ENCODE results near the gene KREMEN1. TPM values are rescaled to one million over a fixed set of nuclear protein-coding genes. Genes with fewer than 3 reads are reported as not detected.

KREMEN1 gene
- total and polyA plus RNA-seq, 8 donors = 5.4 to 34.5 (median 11.6) TPM

- H3K9me3 ChIP-seq = no peaks in the 10 kb centered on the region
- no peak for TF ChIP-seq POLR2AphosphoS5 (IDR thresholded peaks at IDR 0.05)
- no peak for TF ChIP-seq EP300 (IDR thresholded peaks at IDR 0.05)
- TF ChIP-seq POLR2A (IDR thresholded peaks at IDR 0.05) = no peak
- no peak for TF ChIP-seq CTCF (IDR thresholded peaks at IDR 0.05)
- H3K4me1 ChIP-seq = peaks cover 12 to 25% (median 24%) of the 10 kb centered on the region in 4 donors
- no peak overlapping the region for H3K27ac ChIP-seq
- no peaks in the 10 kb centered on the region for H3K36me3 ChIP-seq
- H3K27me3 ChIP-seq = peaks cover 0 to 11% (median 0%) of the 10 kb centered on the region in 3 donors
- intact Hi-C loops (cut with DNase I; ENCODE audit: low total_unique reads) = no loop called here
- no peak overlapping the region for H3K4me3 ChIP-seq
- DNase-seq = no peak
- WGBS, 5 donors = 78 to 92% (median 90%) methylated on average over 11 of the region's 11 CpGs
Observed at GRCh38 chr22:29211066-29211465, 138.2 kb downstream of the KREMEN1 start.

- Histone ChIP-seq H3K4me1 (peaks cover 8 to 21% (median 20%) of the 10 kb centered on the region in 4 donors), H3K36me3 (no peaks in the 10 kb centered on the region), H3K9me3 (no peaks in the 10 kb centered on the region), H3K4me3 (no peak overlapping the region), H3K27ac (no peak overlapping the region), H3K27me3 (peaks cover 0 to 7% (median 0%) of the 10 kb centered on the region in 3 donors)
- no peak for TF ChIP-seq CTCF (IDR thresholded peaks at IDR 0.05)
- no peak for TF ChIP-seq POLR2A (IDR thresholded peaks at IDR 0.05)
- no peak for TF ChIP-seq POLR2AphosphoS5 (IDR thresholded peaks at IDR 0.05)
- TF ChIP-seq EP300 (IDR thresholded peaks at IDR 0.05) = no peak
- DNase-seq = no peak
- WGBS, 5 donors = 86 to 96% (median 93%) methylated on average over 9 of the region's 9 CpGs
- intact Hi-C loops (cut with DNase I; ENCODE audit: low total_unique reads) = no loop called here
Observed at GRCh38 chr22:29211466-29211865, 138.6 kb downstream of the KREMEN1 start.

- DNase-seq = no peak
- H3K4me3 ChIP-seq = no peak overlapping the region
- no peaks in the 10 kb centered on the region for H3K9me3 ChIP-seq
- intact Hi-C loops (cut with DNase I; ENCODE audit: low total_unique reads) = no loop called here
- H3K27me3 ChIP-seq = no peaks in the 10 kb centered on the region
- H3K27ac ChIP-seq = no peak overlapping the region
- H3K36me3 ChIP-seq = no peaks in the 10 kb centered on the region
- TF ChIP-seq POLR2AphosphoS5 (IDR thresholded peaks at IDR 0.05) = no peak
- no peak for TF ChIP-seq CTCF (IDR thresholded peaks at IDR 0.05)
- TF ChIP-seq EP300 (IDR thresholded peaks at IDR 0.05) = no peak
- TF ChIP-seq POLR2A (IDR thresholded peaks at IDR 0.05) = no peak
- 56 to 71% (median 62%) methylated on average over 11 of the region's 11 CpGs for WGBS, 5 donors
- peaks cover 8 to 18% (median 16%) of the 10 kb centered on the region in 4 donors for H3K4me1 ChIP-seq
Observed at GRCh38 chr22:29212743-29213142, 139.9 kb downstream of the KREMEN1 start.

GRCh38 chr22:29213493-29213892 is 140.7 kb downstream of the KREMEN1 start:
- DNase-seq = no peak
- intact Hi-C loops (cut with DNase I; ENCODE audit: low total_unique reads) = no loop called here
- TF ChIP-seq POLR2AphosphoS5 (IDR thresholded peaks at IDR 0.05) = no peak
- TF ChIP-seq POLR2A (IDR thresholded peaks at IDR 0.05) = no peak
- TF ChIP-seq EP300 (IDR thresholded peaks at IDR 0.05) = no peak
- no peak for TF ChIP-seq CTCF (IDR thresholded peaks at IDR 0.05)
- WGBS, 5 donors = 75 to 95% (median 88%) methylated on average over 9 of the region's 9 CpGs
- Histone ChIP-seq H3K27me3 (no peaks in the 10 kb centered on the region), H3K4me3 (no peak overlapping the region), H3K27ac (no peak overlapping the region), H3K4me1 (peaks cover 8 to 15% (median 14%) of the 10 kb centered on the region in 4 donors), H3K9me3 (no peaks in the 10 kb centered on the region), H3K36me3 (no peaks in the 10 kb centered on the region)
